Testis (tissue), 3 donors: Measurements from ENCODE around the gene CUX1. TPM values are rescaled to one million over a fixed set of nuclear protein-coding genes. Genes with fewer than 3 reads are reported as not detected.
"Not testable (repeated sequence)": the region's sequence is repeated elsewhere in the genome, so short reads cannot be mapped to it uniquely, and the experiment has no call there.

Source experiments
- DNase-seq: peaks from one replicate; pipeline ENCODE4 v3.0.0-alpha.2; 2019
- H3K27ac ChIP-seq, 2 donors: fragments of 200-600 bp; sonication (generic); one replicate each; pipeline ENCODE4 v1.5.1; 2019
- H3K27me3 ChIP-seq: fragments of 200-600 bp; sonication (generic); one replicate; pipeline ENCODE4 v1.5.1; 2019
- H3K36me3 ChIP-seq: fragments of 200-600 bp; sonication (generic); one replicate; pipeline ENCODE4 v1.5.1; 2017; ENCODE audit warnings: low read depth; ENCODE audit errors: missing control alignments
- H3K4me1 ChIP-seq: fragments of 200-600 bp; sonication (generic); one replicate; pipeline ENCODE4 v1.5.1; 2019
- H3K4me3 ChIP-seq, 2 donors: fragments of 200-600 bp; sonication (generic); one replicate each; pipeline ENCODE4 v1.5.1; 2017 to 2019
- H3K9me3 ChIP-seq: fragments of 200-600 bp; sonication (generic); one replicate; pipeline ENCODE4 v1.5.1; 2017
- CTCF ChIP-seq, 3 experiments: fragments of 450-650 bp in 2 of 3; fragments of 200-600 bp in 1 of 3; sonication (generic) in 1 of 3; IDR thresholded peaks; one replicate each; pipeline ENCODE4 v1.5.1; 2016 to 2019; ENCODE audit warnings: antibody characterized with exemption in 3 of 3, mild to moderate bottlenecking in 2 of 3, moderate library complexity in 1 of 3
- POLR2A ChIP-seq: fragments of 450-650 bp; IDR thresholded peaks from one replicate; pipeline ENCODE4 v1.6.1; 2017; ENCODE audit warnings: antibody characterized with exemption, mild to moderate bottlenecking, moderate library complexity
- WGBS, 2 donors: methylation state at CpG; one replicate each; pipeline ENCODE4 v1.1.5; 2018; 5-methylcytosine and 5-hydroxymethylcytosine counted together
- intact Hi-C: fragments of 100-400 bp; cut with DNase I; formaldehyde crosslinking; loops from one replicate; pipeline ENCODE4 v1.15.1; 2023; ENCODE audit warnings: low total_unique reads
- polyA plus RNA-seq: library from polyadenylated mRNA; stranded (reverse); fragments of 350-450 nt; fragmentation: Illumina TruSeq; extraction: RNeasy Lipid Tissue Mini Kit (QIAGEN cat#74804); gene quantifications from one replicate; pipeline ENCODE4 v1.2.3, GENCODE V29; 2014; ENCODE audit warnings: low read depth, low replicate concordance; ENCODE audit not compliant: insufficient read depth
- total RNA-seq, 2 donors: library from RNA; depleted of rRNA; stranded (reverse); fragments of >200 nt; gene quantifications; one replicate each; pipeline ENCODE4 v1.2.3, GENCODE V29; 2016

CUX1 gene
- total and polyA plus RNA-seq, 3 donors from 2014 or later: 30.8 to 46.3 (median 43.1) TPM

GRCh38 chr7:101792051-101792681 is 25.3 kb upstream of the CUX1 start:
- H3K4me1 ChIP-seq: no peaks in the 10 kb centered on the region
- H3K4me3 ChIP-seq: no peak overlapping the region
- peak; percentile 47 for DNase-seq
- no peaks in the 10 kb centered on the region for H3K36me3 ChIP-seq
- intact Hi-C loops: no loop called here
- no peak overlapping the region for H3K27ac ChIP-seq
- TF ChIP-seq CTCF (IDR thresholded peaks at IDR 0.05) (no peak), POLR2A (no peak)
- H3K27me3 ChIP-seq: no peaks in the 10 kb centered on the region
- WGBS, 2 donors: 60 to 70% methylated on average over 9 of the region's 9 CpGs
- H3K9me3 ChIP-seq: no peaks in the 10 kb centered on the region

- 86 to 92% methylated on average over 4 of the region's 4 CpGs for WGBS, 2 donors
- H3K9me3 ChIP-seq, DNase-seq, intact Hi-C loops, H3K4me3 ChIP-seq, H3K36me3 ChIP-seq, H3K4me1 ChIP-seq, H3K27me3 ChIP-seq, H3K27ac ChIP-seq: not testable (repeated sequence)
Measured at GRCh38 chr7:101792682-101793071, 24.7 kb upstream of the CUX1 start.

GRCh38 chr7:101795461-101795860 is 22.0 kb upstream of the CUX1 start:
- H3K27ac ChIP-seq: no peak overlapping the region
- 92 to 98% methylated on average over 5 of the region's 5 CpGs for WGBS, 2 donors
- H3K27me3 ChIP-seq: no peaks in the 10 kb centered on the region
- no peaks in the 10 kb centered on the region for H3K9me3 ChIP-seq
- H3K4me3 ChIP-seq: no peak overlapping the region
- H3K36me3 ChIP-seq: no peaks in the 10 kb centered on the region
- TF ChIP-seq CTCF (IDR thresholded peaks at IDR 0.05): no peak
- no peak for TF ChIP-seq POLR2A
- H3K4me1 ChIP-seq: no peaks in the 10 kb centered on the region
- intact Hi-C loops: no loop called here
- no peak for DNase-seq

- WGBS, 2 donors: 89 to 92% methylated on average over 10 of the region's 10 CpGs
- intact Hi-C loops, H3K4me1 ChIP-seq, H3K27me3 ChIP-seq, H3K36me3 ChIP-seq, H3K9me3 ChIP-seq, DNase-seq, H3K27ac ChIP-seq, H3K4me3 ChIP-seq: not testable (repeated sequence)
Measured at GRCh38 chr7:101798173-101798572, 19.3 kb upstream of the CUX1 start.

- peaks cover 4% of the 10 kb centered on the region for H3K4me1 ChIP-seq
- no peak overlapping the region for H3K4me3 ChIP-seq
- no peak overlapping the region for H3K27ac ChIP-seq
- no peak for TF ChIP-seq CTCF (IDR thresholded peaks at IDR 0.05)
- no peak for TF ChIP-seq POLR2A
- no peak for DNase-seq
- no peaks in the 10 kb centered on the region for H3K9me3 ChIP-seq
- H3K27me3 ChIP-seq: no peaks in the 10 kb centered on the region
- no peaks in the 10 kb centered on the region for H3K36me3 ChIP-seq
- intact Hi-C loops: no loop called here
- 68 to 72% methylated on average over 11 of the region's 11 CpGs for WGBS, 2 donors
Measured at GRCh38 chr7:101803203-101804087, 14.0 kb upstream of the CUX1 start.
